Activated CD8-positive, alpha-beta T cell treated with anti-CD3 and anti-CD28 coated beads for 36 hours (primary cell): ENCODE data around the gene HRH3. TPM values are rescaled to one million over a fixed set of nuclear protein-coding genes. Genes with fewer than 3 reads are reported as not detected.

ENCODE experiments used
- ATAC-seq: fragments of 200-7000 bp; cut with Tn5 transposase; one replicate; pipeline ENCODE4 v1.10.0; 2021; ENCODE audit warnings: mild to moderate bottlenecking, moderate library complexity
- CTCF ChIA-PET: fragments of 350-600 bp; sonication (Branson Sonifier 250); formaldehyde crosslinking; loops from one replicate; lab custom pipeline; 2021; ENCODE audit warnings: antibody characterized with exemption; lab: Charles Lee
- POLR2A ChIA-PET: fragments of 350-600 bp; sonication (Branson Sonifier 250); formaldehyde crosslinking; loops from one replicate; lab custom pipeline; 2021; ENCODE audit warnings: antibody characterized with exemption; lab: Charles Lee
- DNase-seq: peaks from one replicate; pipeline ENCODE4 v3.0.0-alpha.2; 2020
- H3K27ac Mint-ChIP-seq: one replicate; pipeline ENCODE4 v1.8.0; 2021; ENCODE audit warnings: mild to moderate bottlenecking, mixed read lengths
- H3K27me3 Mint-ChIP-seq: one replicate; pipeline ENCODE4 v1.8.0; 2021; ENCODE audit warnings: mixed read lengths
- H3K36me3 Mint-ChIP-seq: one replicate; pipeline ENCODE4 v1.8.0; 2021; ENCODE audit warnings: low read depth, mixed read lengths
- H3K4me1 Mint-ChIP-seq: one replicate; pipeline ENCODE4 v1.8.0; 2021; ENCODE audit warnings: low read depth, mixed read lengths
- H3K4me3 Mint-ChIP-seq: one replicate; pipeline ENCODE4 v1.8.0; 2021; ENCODE audit warnings: mild to moderate bottlenecking, moderate library complexity, mixed read lengths
- H3K9me3 Mint-ChIP-seq: one replicate; pipeline ENCODE4 v1.8.0; 2021; ENCODE audit warnings: mixed read lengths
- CTCF ChIP-seq: fragments of 200-600 bp; IDR thresholded peaks from one replicate; pipeline ENCODE4 v1.8.0; 2022; ENCODE audit warnings: antibody characterized with exemption, mild to moderate bottlenecking
- intact Hi-C: fragments of 100-400 bp; cut with micrococcal nuclease; formaldehyde crosslinking; loops from one replicate; pipeline ENCODE4 v1.10.0; 2022
- total RNA-seq, 2 experiments: library from RNA; stranded (reverse); gene quantifications; one replicate each; pipeline ENCODE4 v1.2.3, GENCODE V29; 2021

Gene HRH3
- total RNA-seq, 2 experiments from 2014 or later, result not detected

GRCh38 chr20:62208061-62208794 lies 11.8 kb downstream of the HRH3 start:
- peaks cover 1% of the 10 kb centered on the region for H3K36me3 Mint-ChIP-seq
- no peaks in the 10 kb centered on the region for H3K4me1 Mint-ChIP-seq
- H3K9me3 Mint-ChIP-seq, result no peaks in the 10 kb centered on the region
- ChIA-PET POLR2A (no interaction called here), CTCF (no interaction called here)
- no peak for DNase-seq
- H3K27ac Mint-ChIP-seq, result no peak overlapping the region
- intact Hi-C loops, result no loop called here
- ATAC-seq, result no peak
- TF ChIP-seq CTCF, result no peak
- H3K4me3 Mint-ChIP-seq, result no peak overlapping the region
- no peaks in the 10 kb centered on the region for H3K27me3 Mint-ChIP-seq

GRCh38 chr20:62206388-62206775 lies 13.7 kb downstream of the HRH3 start:
- Mint-ChIP-seq H3K27ac (no peak overlapping the region), H3K36me3 (peaks cover 10% of the 10 kb centered on the region), H3K9me3 (no peaks in the 10 kb centered on the region), H3K27me3 (no peaks in the 10 kb centered on the region), H3K4me1 (no peaks in the 10 kb centered on the region), H3K4me3 (no peak overlapping the region)
- ChIA-PET POLR2A (interaction anchor here (0.8 kb wide), 1 partner anchor 13 kb away, joined by 4 read pairs; no protein-coding TSS in a partner anchor), CTCF (no interaction called here)
- intact Hi-C loops, result no loop called here
- DNase-seq, result no peak
- TF ChIP-seq CTCF, result no peak
- no peak for ATAC-seq

DNA sequence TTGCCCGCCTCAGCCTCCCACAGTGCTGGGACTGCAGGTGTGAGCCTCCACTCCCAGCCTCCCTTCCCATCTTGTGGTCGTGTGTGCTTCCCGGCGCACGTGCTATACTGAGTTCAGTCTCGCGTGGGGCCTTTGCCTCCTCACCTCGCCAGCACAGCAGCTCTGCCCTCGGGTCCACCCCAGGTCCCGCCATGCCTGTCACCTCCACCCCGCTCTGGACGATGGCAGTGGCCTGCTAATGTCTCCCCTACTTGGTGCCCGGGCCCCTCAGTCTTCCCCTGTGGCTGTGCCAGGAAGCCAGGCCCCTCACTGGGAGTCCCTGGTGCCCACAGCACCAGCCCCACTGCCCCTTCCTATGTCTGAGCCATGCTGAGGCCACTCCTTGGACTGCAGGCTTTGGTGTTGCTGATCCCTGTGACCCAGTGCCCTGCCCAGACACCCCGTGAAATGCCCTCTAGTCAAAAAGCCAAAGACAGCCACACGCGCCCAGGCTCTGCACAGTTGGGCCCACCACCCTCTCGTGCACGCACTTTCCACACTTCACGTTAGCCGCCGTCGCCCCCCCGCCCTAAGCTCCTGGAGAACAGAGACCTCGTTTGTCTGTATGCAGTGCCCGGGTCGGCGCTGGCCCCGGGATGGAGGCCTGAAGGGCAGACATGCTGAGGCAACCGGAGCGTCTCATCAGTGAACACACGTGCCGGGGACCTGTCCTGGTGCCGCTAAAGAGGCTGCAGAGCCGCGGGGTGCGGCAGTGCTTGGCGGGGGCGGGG lies 14.3 kb downstream of the HRH3 start:
- no peak for DNase-seq
- intact Hi-C loops, result no loop called here
- H3K36me3 Mint-ChIP-seq, result peaks cover 10% of the 10 kb centered on the region
- no peak for ATAC-seq
- H3K9me3 Mint-ChIP-seq, result no peaks in the 10 kb centered on the region
- no peak overlapping the region for H3K27ac Mint-ChIP-seq
- no peaks in the 10 kb centered on the region for H3K4me1 Mint-ChIP-seq
- ChIA-PET CTCF (no interaction called here), POLR2A (interaction anchor here (0.8 kb wide), 1 partner anchor 13 kb away, joined by 4 read pairs; no protein-coding TSS in a partner anchor)
- TF ChIP-seq CTCF, result no peak
- no peak overlapping the region for H3K4me3 Mint-ChIP-seq
- H3K27me3 Mint-ChIP-seq, result no peaks in the 10 kb centered on the region

DNA sequence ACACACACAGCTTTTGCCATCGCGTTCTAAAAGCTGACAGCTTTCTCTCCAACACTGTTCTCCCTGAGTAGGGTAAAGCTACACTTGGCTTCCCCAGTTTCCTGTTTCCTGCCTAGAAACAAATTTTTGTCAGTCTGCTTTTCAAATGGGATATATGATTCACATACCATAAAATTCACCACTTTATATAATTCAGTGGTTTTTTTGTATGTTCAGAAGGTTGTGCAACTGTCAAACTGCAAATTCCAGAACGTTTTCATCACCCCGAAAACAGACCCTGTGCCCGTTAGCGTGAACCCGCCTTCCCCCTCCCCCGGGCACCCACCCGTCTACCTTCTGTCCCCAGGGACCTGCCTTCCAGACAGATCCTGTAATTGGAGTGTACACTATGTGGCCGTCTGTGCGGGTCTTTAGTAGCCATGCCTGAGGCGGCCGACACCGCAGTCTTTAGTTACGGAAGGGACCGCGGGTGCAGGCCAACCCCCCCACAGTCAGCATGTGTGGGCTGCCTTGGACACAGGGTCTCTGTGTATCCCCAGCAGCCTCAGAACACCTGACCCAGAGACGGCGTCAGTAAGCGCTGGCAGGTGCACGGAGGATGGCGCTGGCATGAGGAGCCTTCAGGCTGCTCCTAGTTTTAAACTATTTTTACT lies 16.6 kb downstream of the HRH3 start:
- intact Hi-C loops, result no loop called here
- Mint-ChIP-seq H3K4me1 (no peaks in the 10 kb centered on the region), H3K27ac (no peak overlapping the region), H3K27me3 (no peaks in the 10 kb centered on the region), H3K4me3 (no peak overlapping the region), H3K9me3 (no peaks in the 10 kb centered on the region), H3K36me3 (peaks cover 27% of the 10 kb centered on the region)
- TF ChIP-seq CTCF, result no peak
- ChIA-PET CTCF (no interaction called here), POLR2A (interaction anchor here (0.8 kb wide), 1 partner anchor 37 kb away, joined by 3 read pairs; no protein-coding TSS in a partner anchor)
- DNase-seq (no peak), ATAC-seq (no peak)
